ENCODE measurements around the gene ZBTB47. TPM values are rescaled to one million over a fixed set of nuclear protein-coding genes. Genes with fewer than 3 reads are reported as not detected.

The ZBTB47 gene
- total RNA-seq, 4 donors from 2014 or later = 41.5 to 67.6 (median 50.3) TPM

- ATAC-seq (ENCODE audit: low FRiP score) (no peak), DNase-seq (ENCODE audit: low spot score) (no peak)
- TF ChIP-seq CTCF (IDR thresholded peaks at IDR 0.05) = no peak
These were observed 40.0 kb upstream of the ZBTB47 start for GRCh38 chr3:42613462-42613861.

- DNase-seq (ENCODE audit: low spot score) = no peak
- ATAC-seq (ENCODE audit: low FRiP score) = no peak
- no peak for TF ChIP-seq CTCF (IDR thresholded peaks at IDR 0.05)
These were observed 21.9 kb upstream of the ZBTB47 start for GRCh38 chr3:42631620-42632019.

GRCh38 chr3:42632146-42632545 lies 21.4 kb upstream of the ZBTB47 start:
- ATAC-seq (ENCODE audit: low FRiP score) (no peak), DNase-seq (ENCODE audit: low spot score) (no peak)
- TF ChIP-seq CTCF (IDR thresholded peaks at IDR 0.05) = no peak

- TF ChIP-seq CTCF (IDR thresholded peaks at IDR 0.05) = no peak
- no peak for ATAC-seq (ENCODE audit: low FRiP score)
- DNase-seq (ENCODE audit: low spot score) = no peak
These were observed 20.0 kb upstream of the ZBTB47 start for GRCh38 chr3:42633544-42633943.

GRCh38 chr3:42635111-42635510 lies 18.4 kb upstream of the ZBTB47 start:
- DNase-seq (ENCODE audit: low spot score) = no peak
- ATAC-seq (ENCODE audit: low FRiP score) = no peak
- TF ChIP-seq CTCF (IDR thresholded peaks at IDR 0.05) = no peak

GRCh38 chr3:42637001-42637400 lies 16.5 kb upstream of the ZBTB47 start:
- TF ChIP-seq CTCF (IDR thresholded peaks at IDR 0.05) = no peak
- no peak for DNase-seq (ENCODE audit: low spot score)
- no peak for ATAC-seq (ENCODE audit: low FRiP score)

- DNase-seq (ENCODE audit: low spot score) = no peak
- ATAC-seq (ENCODE audit: low FRiP score) = no peak
- no peak for TF ChIP-seq CTCF (IDR thresholded peaks at IDR 0.05)
These were observed 15.1 kb upstream of the ZBTB47 start for GRCh38 chr3:42638339-42638842.
